AG09309 (cell line): ENCODE measurements around the gene DOCK9.

Source experiments
- DNase-seq: peaks from one replicate; pipeline ENCODE4 v3.0.0-alpha.2; 2010; ENCODE audit warnings: low read depth
- H3K4me3 ChIP-seq: 2 replicates; pipeline ENCODE4 v1.5.1; 2011; ENCODE audit warnings: mild to moderate bottlenecking, low read depth, low read length, moderate library complexity; ENCODE audit not compliant: control insufficient read depth
- CTCF ChIP-seq: IDR thresholded peaks from 2 replicates; pipeline ENCODE4 v1.5.1; 2011; ENCODE audit warnings: mild to moderate bottlenecking, low read depth, low read length, inconsistent platforms; ENCODE audit not compliant: insufficient read depth, control insufficient read depth; ENCODE audit errors: missing control alignments

The DOCK9 gene

GRCh38 chr13:98783856-98784478 is 193.9 kb downstream of the DOCK9 start:
- no peak for TF ChIP-seq CTCF
- no peak for DNase-seq
- H3K4me3 ChIP-seq: no peak overlapping the region

- no peak for DNase-seq
- TF ChIP-seq CTCF: no peak
Observed at GRCh38 chr13:98782654-98783053, 195.2 kb downstream of the DOCK9 start.

GRCh38 chr13:98781905-98782304 is 196.0 kb downstream of the DOCK9 start:
- no peak for DNase-seq
- no peak overlapping the region for H3K4me3 ChIP-seq
- TF ChIP-seq CTCF: no peak

More at GRCh38 chr13:98782654-98783053, 195.2 kb downstream of the DOCK9 start:
- H3K4me3 ChIP-seq: no peak overlapping the region

- DNase-seq: no peak
- TF ChIP-seq CTCF: no peak
- no peak overlapping the region for H3K4me3 ChIP-seq
Observed at GRCh38 chr13:98781470-98781869, 196.4 kb downstream of the DOCK9 start.

GRCh38 chr13:98781045-98781444 is 196.8 kb downstream of the DOCK9 start:
- no peak overlapping the region for H3K4me3 ChIP-seq
- no peak for TF ChIP-seq CTCF
- no peak for DNase-seq

- TF ChIP-seq CTCF: no peak
- no peak for DNase-seq
- H3K4me3 ChIP-seq: no peak overlapping the region
Observed at GRCh38 chr13:98780451-98780850, 197.4 kb downstream of the DOCK9 start.
